Liver (tissue), 9 donors: Measurements from ENCODE around the gene PTGR1. TPM values are rescaled to one million over a fixed set of nuclear protein-coding genes. Genes with fewer than 3 reads are reported as not detected.

Experiments used
- DNase-seq: peaks from one replicate; pipeline ENCODE4 v3.0.0-alpha.2; 2017; ENCODE audit warnings: low spot score
- H3K27ac ChIP-seq, 2 donors: one replicate each; pipeline ENCODE4 v1.7.0; 2013; ENCODE audit warnings: inconsistent platforms in 2 of 2, low read length in 2 of 2, control low read depth in 1 of 2, low read depth in 1 of 2, mild to moderate bottlenecking in 1 of 2
- H3K27me3 ChIP-seq, 4 donors: one replicate each; pipeline versions ENCODE4 v1.6.1 to v1.7.0; 2013; ENCODE audit warnings: low read length in 3 of 4, inconsistent platforms in 1 of 4, mild to moderate bottlenecking in 1 of 4, moderate library complexity in 1 of 4; ENCODE audit not compliant: control insufficient read depth in 4 of 4, insufficient read depth in 4 of 4
- H3K36me3 ChIP-seq, 4 donors: one replicate each; pipeline versions ENCODE4 v1.6.1 to v1.7.0; 2013; ENCODE audit warnings: low read length in 3 of 4, mild to moderate bottlenecking in 3 of 4, low read depth in 1 of 4, moderate library complexity in 1 of 4; ENCODE audit not compliant: control insufficient read depth in 4 of 4, insufficient read depth in 3 of 4
- H3K4me1 ChIP-seq, 4 donors: one replicate each; pipeline versions ENCODE4 v1.6.1 to v1.7.0; 2013; ENCODE audit warnings: low read length in 3 of 4, mild to moderate bottlenecking in 3 of 4, moderate library complexity in 1 of 4; ENCODE audit not compliant: control insufficient read depth in 4 of 4, insufficient read depth in 4 of 4
- H3K4me3 ChIP-seq, 3 donors: one replicate each; pipeline versions ENCODE4 v1.6.1 to v1.7.0; 2013; ENCODE audit warnings: low read length in 3 of 3, control low read depth in 1 of 3, low read depth in 1 of 3, mild to moderate bottlenecking in 1 of 3
- H3K9ac ChIP-seq, 2 donors: one replicate each; pipeline ENCODE4 v1.7.0; 2013; ENCODE audit warnings: low read length in 2 of 2, mild to moderate bottlenecking in 2 of 2, moderate library complexity in 2 of 2, control low read depth in 1 of 2, low read depth in 1 of 2
- H3K9me3 ChIP-seq, 4 donors: one replicate each; pipeline versions ENCODE4 v1.6.1 to v1.7.0; 2013; ENCODE audit warnings: low read length in 3 of 4; ENCODE audit not compliant: control insufficient read depth in 4 of 4
- CTCF ChIP-seq: fragments of 150-350 bp; IDR thresholded peaks from 2 replicates; pipeline ENCODE4 v1.5.1; 2017; ENCODE audit warnings: improper control_type of control experiment, low read depth, low read length; ENCODE audit not compliant: missing input control
- EGR1 ChIP-seq, 2 donors: IDR thresholded peaks; 2 replicates each; pipeline ENCODE4 v1.6.1; 2016 to 2018; ENCODE audit warnings: antibody characterized with exemption in 2 of 2, low read depth in 2 of 2
- FOXA1 ChIP-seq: IDR thresholded peaks from 2 replicates; pipeline ENCODE4 v1.6.1; 2016; ENCODE audit warnings: antibody characterized with exemption
- FOXA2 ChIP-seq: IDR thresholded peaks from 2 replicates; pipeline ENCODE4 v1.6.1; 2016; ENCODE audit warnings: antibody characterized with exemption
- GABPA ChIP-seq, 2 donors: IDR thresholded peaks in 1 of 2; conservative IDR thresholded peaks in 1 of 2; 2 replicates each; pipeline ENCODE4 v1.6.1; 2016; ENCODE audit warnings: antibody characterized with exemption in 2 of 2, mild to moderate bottlenecking in 1 of 2, moderate library complexity in 1 of 2
- HNF4A ChIP-seq, 2 donors: conservative IDR thresholded peaks; 2 replicates each; pipeline ENCODE4 v1.6.1; 2016; ENCODE audit warnings: antibody characterized with exemption in 2 of 2, mild to moderate bottlenecking in 2 of 2
- HNF4G ChIP-seq: IDR thresholded peaks from 2 replicates; pipeline ENCODE4 v1.6.1; 2016; ENCODE audit warnings: antibody characterized with exemption
- JUND ChIP-seq, 2 donors: IDR thresholded peaks; 2 replicates each; pipeline ENCODE4 v1.6.1; 2016; ENCODE audit warnings: antibody characterized with exemption in 2 of 2
- MAX ChIP-seq: IDR thresholded peaks from 2 replicates; pipeline ENCODE4 v1.6.1; 2016; ENCODE audit warnings: antibody characterized with exemption
- NR2F2 ChIP-seq: IDR thresholded peaks from 2 replicates; pipeline ENCODE4 v1.6.1; 2016; ENCODE audit warnings: antibody characterized with exemption
- RAD21 ChIP-seq, 2 donors: IDR thresholded peaks; 2 replicates each; pipeline ENCODE4 v1.6.1; 2016; ENCODE audit warnings: antibody characterized with exemption in 2 of 2, mild to moderate bottlenecking in 2 of 2
- REST ChIP-seq: IDR thresholded peaks from 2 replicates; pipeline ENCODE4 v1.6.1; 2016; ENCODE audit warnings: antibody characterized with exemption, mild to moderate bottlenecking
- RXRA ChIP-seq, 2 donors: IDR thresholded peaks; 2 replicates each; pipeline ENCODE4 v1.6.1; 2017 to 2018; ENCODE audit warnings: antibody characterized with exemption in 2 of 2, mild to moderate bottlenecking in 1 of 2
- SP1 ChIP-seq: IDR thresholded peaks from 2 replicates; pipeline ENCODE4 v1.6.1; 2018; ENCODE audit warnings: antibody characterized with exemption, mild to moderate bottlenecking
- TAF1 ChIP-seq: conservative IDR thresholded peaks from 2 replicates; pipeline ENCODE4 v1.6.1; 2016; ENCODE audit warnings: antibody characterized with exemption, mild to moderate bottlenecking
- YY1 ChIP-seq: IDR thresholded peaks from 2 replicates; pipeline ENCODE4 v1.6.1; 2016; ENCODE audit warnings: antibody characterized with exemption, mild to moderate bottlenecking
- WGBS: extraction: QIAGEN DNeasy Blood & Tissue Kit; methylation state at CpG from one replicate; pipeline ENCODE4 v1.1.7; 2013; 5-methylcytosine and 5-hydroxymethylcytosine counted together
- polyA plus RNA-seq, 2 donors: library from polyadenylated mRNA; stranded (reverse) in 1 of 2; unstranded in 1 of 2; fragments of 200-250 nt in 1 of 2; fragments of >200 nt in 1 of 2; fragmentation: Nextera tagmentation in 1 of 2; extraction: Ambion mirVana in 1 of 2; gene quantifications; one replicate each; pipeline versions ENCODE4 v1.2.1 to v1.2.3, GENCODE V29; 2013 to 2015
- total RNA-seq, 2 donors: library from RNA; depleted of rRNA; stranded (reverse); fragments of >200 nt; gene quantifications; one replicate each; pipeline ENCODE4 v1.2.3, GENCODE V29; 2014
- TF ChIP-seq, protein P1 (sequence below): IDR thresholded peaks from 2 replicates; pipeline ENCODE4 v1.6.1; 2016; ENCODE audit warnings: antibody characterized with exemption
- TF ChIP-seq, protein P2 (sequence below): IDR thresholded peaks from 2 replicates; pipeline ENCODE4 v1.6.1; 2016; ENCODE audit warnings: antibody characterized with exemption
- donor health status: healthy.
- donor health status: healthy.
- donor health status: healthy.
- donor health status: healthy.
- donor health status: healthy.

PTGR1 gene
- total and polyA plus RNA-seq, 4 donors: 53.1 to 784 (median 471) TPM

DNA sequence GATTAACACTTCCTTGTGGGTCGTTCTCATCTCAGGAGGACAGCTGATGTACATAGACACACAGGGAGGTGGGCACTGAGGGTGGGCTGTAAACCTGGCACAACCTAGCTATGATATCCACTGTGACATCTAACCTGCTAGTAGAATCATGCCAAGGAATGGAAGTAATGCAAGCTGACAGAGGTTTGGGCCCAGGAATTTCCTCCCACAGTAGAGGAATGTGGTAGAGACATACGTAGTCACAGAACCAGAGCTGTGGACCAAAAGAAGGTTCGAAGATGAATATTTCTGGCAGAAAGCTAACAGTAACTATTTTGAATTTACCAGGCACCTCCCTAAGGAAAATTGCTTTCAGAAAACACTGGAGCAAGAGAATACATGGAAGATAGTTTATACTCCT is 16.5 kb upstream of the PTGR1 start (continued):
- no peak for TF ChIP-seq SP1
- TF ChIP-seq RXRA (IDR thresholded peaks at IDR 0.05): no peak
- no peak for TF ChIP-seq FOXA1
- TF ChIP-seq, protein P1, sequence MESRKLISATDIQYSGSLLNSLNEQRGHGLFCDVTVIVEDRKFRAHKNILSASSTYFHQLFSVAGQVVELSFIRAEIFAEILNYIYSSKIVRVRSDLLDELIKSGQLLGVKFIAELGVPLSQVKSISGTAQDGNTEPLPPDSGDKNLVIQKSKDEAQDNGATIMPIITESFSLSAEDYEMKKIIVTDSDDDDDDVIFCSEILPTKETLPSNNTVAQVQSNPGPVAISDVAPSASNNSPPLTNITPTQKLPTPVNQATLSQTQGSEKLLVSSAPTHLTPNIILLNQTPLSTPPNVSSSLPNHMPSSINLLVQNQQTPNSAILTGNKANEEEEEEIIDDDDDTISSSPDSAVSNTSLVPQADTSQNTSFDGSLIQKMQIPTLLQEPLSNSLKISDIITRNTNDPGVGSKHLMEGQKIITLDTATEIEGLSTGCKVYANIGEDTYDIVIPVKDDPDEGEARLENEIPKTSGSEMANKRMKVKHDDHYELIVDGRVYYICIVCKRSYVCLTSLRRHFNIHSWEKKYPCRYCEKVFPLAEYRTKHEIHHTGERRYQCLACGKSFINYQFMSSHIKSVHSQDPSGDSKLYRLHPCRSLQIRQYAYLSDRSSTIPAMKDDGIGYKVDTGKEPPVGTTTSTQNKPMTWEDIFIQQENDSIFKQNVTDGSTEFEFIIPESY: no peak
- no peak for TF ChIP-seq MAX
- no peak for TF ChIP-seq RAD21 (IDR thresholded peaks at IDR 0.05)
- no peak for TF ChIP-seq JUND (IDR thresholded peaks at IDR 0.05)
- no peak for TF ChIP-seq EGR1 (IDR thresholded peaks at IDR 0.05; ENCODE audit: low read depth in 2 of 2)

DNA sequence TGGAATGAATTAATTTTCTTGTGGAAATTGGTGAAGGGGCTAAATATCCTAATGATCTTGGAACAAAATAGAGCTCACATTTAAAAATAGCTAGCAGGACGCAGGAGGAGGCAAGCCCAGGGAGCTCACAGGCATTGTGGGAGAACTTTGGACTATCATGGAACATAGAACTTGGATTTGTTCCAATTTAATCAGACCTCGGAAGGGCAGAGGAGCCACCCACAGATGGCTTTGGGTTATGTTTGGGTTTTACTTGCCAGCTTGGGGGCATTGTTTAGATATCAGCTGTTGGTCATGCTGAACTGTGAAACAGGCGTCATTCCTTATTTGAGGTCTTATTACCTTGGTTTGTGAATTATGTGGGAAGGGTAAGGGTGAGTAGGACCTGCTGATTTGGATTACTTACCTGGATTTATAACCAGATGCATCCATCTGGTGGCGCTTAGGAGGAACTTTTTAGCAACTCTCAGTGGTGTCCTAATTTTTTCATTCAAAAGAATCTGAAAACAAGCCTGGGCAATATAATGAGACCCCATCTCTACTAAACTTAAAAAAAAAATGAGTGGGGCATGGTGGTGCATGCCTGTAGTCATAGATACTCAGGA is 14.1 kb upstream of the PTGR1 start:
- H3K4me3 ChIP-seq: no peak overlapping the region
- 21% methylated on average over 4 of the region's 4 CpGs for WGBS
- no peaks in the 10 kb centered on the region for H3K9me3 ChIP-seq
- no peak for DNase-seq
- no peaks in the 10 kb centered on the region for H3K36me3 ChIP-seq
- H3K9ac ChIP-seq: peak overlapping the region in 1 of 2 donors; percentile 81
- H3K4me1 ChIP-seq: peaks cover 2 to 29% (median 24%) of the 10 kb centered on the region in 4 donors
- peak overlapping the region; percentile 73 to 83 for H3K27ac ChIP-seq
- no peaks in the 10 kb centered on the region for H3K27me3 ChIP-seq
- TF ChIP-seq SP1: peak; percentile 95
- TF ChIP-seq, protein P2, sequence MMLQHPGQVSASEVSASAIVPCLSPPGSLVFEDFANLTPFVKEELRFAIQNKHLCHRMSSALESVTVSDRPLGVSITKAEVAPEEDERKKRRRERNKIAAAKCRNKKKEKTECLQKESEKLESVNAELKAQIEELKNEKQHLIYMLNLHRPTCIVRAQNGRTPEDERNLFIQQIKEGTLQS: no peak
- peak; percentile 68 for TF ChIP-seq MAX
- no peak for TF ChIP-seq NR2F2
- peak; percentile 45 to 74 for TF ChIP-seq JUND (IDR thresholded peaks at IDR 0.05)
- TF ChIP-seq CTCF: peak; percentile 27
- TF ChIP-seq, protein P1: peak; percentile 77
- peak; percentile 85 for TF ChIP-seq YY1
- peak; percentile 92 to 96 for TF ChIP-seq HNF4A (conservative IDR thresholded peaks at IDR 0.05)
- peak in 1 of 2 donors; percentile 31 for TF ChIP-seq GABPA (IDR thresholded peaks at IDR 0.05 in 1 of 2, conservative IDR thresholded peaks at IDR 0.05 in 1 of 2)
- peak; percentile 77 to 80 for TF ChIP-seq RAD21 (IDR thresholded peaks at IDR 0.05)
- TF ChIP-seq EGR1 (IDR thresholded peaks at IDR 0.05; ENCODE audit: low read depth in 2 of 2): peak in 1 of 2 donors; percentile 57
- TF ChIP-seq REST: peak; percentile 75
- peak; percentile 54 for TF ChIP-seq FOXA2
- peak; percentile 59 for TF ChIP-seq FOXA1
- peak; percentile 72 to 92 for TF ChIP-seq RXRA (IDR thresholded peaks at IDR 0.05)
- peak; percentile 82 for TF ChIP-seq HNF4G
- no peak for TF ChIP-seq TAF1
